Loucy (cell line): ENCODE data around the gene SALL2.

ENCODE experiments used
- H2AFZ ChIP-seq: fragments of 200-600 bp; sonication (generic); 2 replicates; pipeline ENCODE4 v1.6.0; 2016; ENCODE audit warnings: antibody characterized with exemption, mild to moderate bottlenecking, low read length, moderate library complexity
- H3F3A ChIP-seq: fragments of 200-600 bp; 2 replicates; pipeline ENCODE4 v1.6.0; 2016; ENCODE audit warnings: antibody characterized with exemption, low read depth, mild to moderate bottlenecking
- H3K27me3 ChIP-seq: fragments of 200-600 bp; sonication (generic); 2 replicates; pipeline ENCODE4 v1.6.1; 2014; ENCODE audit warnings: low read length, mild to moderate bottlenecking; ENCODE audit not compliant: insufficient read depth, poor library complexity, severe bottlenecking
- H3K36me3 ChIP-seq: fragments of 200-600 bp; sonication (generic); 2 replicates; pipeline ENCODE4 v1.6.1; 2016; ENCODE audit warnings: low read length; ENCODE audit not compliant: insufficient read depth
- H3K4me1 ChIP-seq: fragments of 200-600 bp; sonication (generic); 2 replicates; pipeline ENCODE4 v1.5.1; 2014; ENCODE audit warnings: low read length, mild to moderate bottlenecking; ENCODE audit not compliant: insufficient read depth, poor library complexity, severe bottlenecking
- H3K4me2 ChIP-seq: fragments of 200-600 bp; sonication (generic); 2 replicates; pipeline ENCODE4 v1.6.0; 2014; ENCODE audit warnings: antibody characterized with exemption, low read length, low read depth, mild to moderate bottlenecking; ENCODE audit not compliant: poor library complexity, severe bottlenecking
- H3K4me3 ChIP-seq: fragments of 200-600 bp; sonication (generic); 2 replicates; pipeline ENCODE4 v1.5.1; 2014; ENCODE audit warnings: low read length, mild to moderate bottlenecking, mixed read lengths; ENCODE audit not compliant: poor library complexity, severe bottlenecking
- H3K79me2 ChIP-seq: fragments of 200-600 bp; sonication (generic); 2 replicates; pipeline ENCODE4 v1.6.1; 2014; ENCODE audit warnings: low read length; ENCODE audit not compliant: insufficient read depth
- H3K9ac ChIP-seq: fragments of 200-600 bp; sonication (generic); 2 replicates; pipeline ENCODE4 v1.6.0; 2014; ENCODE audit warnings: mild to moderate bottlenecking, low read depth, low read length, moderate library complexity; ENCODE audit not compliant: poor library complexity, severe bottlenecking
- H3K9me2 ChIP-seq: fragments of 200-600 bp; sonication (generic); replicated peaks from 2 replicates; pipeline ENCODE4 v1.6.1; 2016; ENCODE audit warnings: low read depth, low read length, mixed read lengths
- H3K9me3 ChIP-seq: fragments of 200-600 bp; sonication (generic); 2 replicates; pipeline ENCODE4 v1.6.1; 2014; ENCODE audit warnings: mild to moderate bottlenecking, antibody characterized with exemption, low read length, low read depth; ENCODE audit not compliant: insufficient read depth
- H4K20me1 ChIP-seq: fragments of 200-600 bp; sonication (generic); 2 replicates; pipeline ENCODE4 v1.6.0; 2014; ENCODE audit warnings: antibody characterized with exemption, low read length, mild to moderate bottlenecking; ENCODE audit not compliant: insufficient read depth, poor library complexity, severe bottlenecking
- EZH2phosphoT487 ChIP-seq: fragments of 200-600 bp; IDR thresholded peaks from 2 replicates; pipeline ENCODE4 v1.6.1; 2018; ENCODE audit warnings: antibody characterized with exemption, mild to moderate bottlenecking, moderate library complexity, borderline replicate concordance
- TF ChIP-seq, protein P1 (sequence below): fragments of 200-600 bp; sonication (generic); conservative IDR thresholded peaks from 2 replicates; pipeline ENCODE4 v1.5.1; 2014; ENCODE audit warnings: mild to moderate bottlenecking, antibody characterized with exemption, low read length

Gene SALL2

GRCh38 chr14:21527318-21527679 lies 1.2 kb upstream of the SALL2 start:
- no peak for TF ChIP-seq EZH2phosphoT487
- TF ChIP-seq, protein P1, sequence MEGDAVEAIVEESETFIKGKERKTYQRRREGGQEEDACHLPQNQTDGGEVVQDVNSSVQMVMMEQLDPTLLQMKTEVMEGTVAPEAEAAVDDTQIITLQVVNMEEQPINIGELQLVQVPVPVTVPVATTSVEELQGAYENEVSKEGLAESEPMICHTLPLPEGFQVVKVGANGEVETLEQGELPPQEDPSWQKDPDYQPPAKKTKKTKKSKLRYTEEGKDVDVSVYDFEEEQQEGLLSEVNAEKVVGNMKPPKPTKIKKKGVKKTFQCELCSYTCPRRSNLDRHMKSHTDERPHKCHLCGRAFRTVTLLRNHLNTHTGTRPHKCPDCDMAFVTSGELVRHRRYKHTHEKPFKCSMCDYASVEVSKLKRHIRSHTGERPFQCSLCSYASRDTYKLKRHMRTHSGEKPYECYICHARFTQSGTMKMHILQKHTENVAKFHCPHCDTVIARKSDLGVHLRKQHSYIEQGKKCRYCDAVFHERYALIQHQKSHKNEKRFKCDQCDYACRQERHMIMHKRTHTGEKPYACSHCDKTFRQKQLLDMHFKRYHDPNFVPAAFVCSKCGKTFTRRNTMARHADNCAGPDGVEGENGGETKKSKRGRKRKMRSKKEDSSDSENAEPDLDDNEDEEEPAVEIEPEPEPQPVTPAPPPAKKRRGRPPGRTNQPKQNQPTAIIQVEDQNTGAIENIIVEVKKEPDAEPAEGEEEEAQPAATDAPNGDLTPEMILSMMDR, result no peak
- Histone ChIP-seq H3K4me2 (peak overlapping the region; percentile 75), H2AFZ (no peak overlapping the region), H3K79me2 (no peaks in the 10 kb centered on the region), H3K27me3 (no peaks in the 10 kb centered on the region), H3F3A (no peaks in the 10 kb centered on the region), H3K36me3 (no peaks in the 10 kb centered on the region), H3K9me3 (no peaks in the 10 kb centered on the region), H4K20me1 (no peaks in the 10 kb centered on the region), H3K9me2 (no peaks in the 10 kb centered on the region), H3K9ac (no peak overlapping the region), H3K4me1 (peaks cover 13% of the 10 kb centered on the region), H3K4me3 (no peak overlapping the region)

- peak overlapping the region; percentile 75 for H3K4me2 ChIP-seq
- TF ChIP-seq, protein P1, result no peak
- no peak for TF ChIP-seq EZH2phosphoT487
- peak overlapping the region; percentile 99 for H2AFZ ChIP-seq
- H3K4me1 ChIP-seq, result peaks cover 13% of the 10 kb centered on the region
- no peaks in the 10 kb centered on the region for H3K36me3 ChIP-seq
- no peaks in the 10 kb centered on the region for H3K9me3 ChIP-seq
- peak overlapping the region; percentile 70 for H3K9ac ChIP-seq
- H3K27me3 ChIP-seq, result no peaks in the 10 kb centered on the region
- H4K20me1 ChIP-seq, result no peaks in the 10 kb centered on the region
- no peaks in the 10 kb centered on the region for H3K79me2 ChIP-seq
- H3K9me2 ChIP-seq, result no peaks in the 10 kb centered on the region
- H3K4me3 ChIP-seq, result peak overlapping the region; percentile 86
- H3F3A ChIP-seq, result no peaks in the 10 kb centered on the region
Measured at GRCh38 chr14:21526672-21527317, 649 bp upstream of the SALL2 start.

- Histone ChIP-seq H2AFZ (peak overlapping the region; percentile 99; the same call in 1 of the 2 replicates), H3K4me3 (peak overlapping the region; percentile 86), H4K20me1 (no peaks in the 10 kb centered on the region), H3K79me2 (no peaks in the 10 kb centered on the region), H3K27me3 (no peaks in the 10 kb centered on the region), H3K4me2 (peak overlapping the region; percentile 75), H3F3A (no peaks in the 10 kb centered on the region), H3K9me2 (no peaks in the 10 kb centered on the region), H3K9me3 (no peaks in the 10 kb centered on the region), H3K36me3 (no peaks in the 10 kb centered on the region), H3K9ac (peak overlapping the region; percentile 70), H3K4me1 (peaks cover 13% of the 10 kb centered on the region)
- TF ChIP-seq EZH2phosphoT487, result no peak
- TF ChIP-seq, protein P1, result no peak
Measured at GRCh38 chr14:21525571-21525961, 580 bp downstream of the SALL2 start.
